PC-9 (cell line): ENCODE measurements around the gene NR6A1.

ENCODE experiments used
- EZH2 ChIP-seq: fragments of 200-600 bp; sonication (generic); IDR thresholded peaks from 2 replicates; pipeline ENCODE4 v1.8.0; 2017; ENCODE audit warnings: antibody characterized with exemption, low read depth
- TF ChIP-seq, protein P1 (sequence below): fragments of 200-600 bp; sonication (generic); conservative IDR thresholded peaks from 2 replicates; pipeline ENCODE4 v1.6.1; 2017; ENCODE audit warnings: mixed run types, antibody characterized with exemption, mild to moderate bottlenecking, moderate library complexity

DNA sequence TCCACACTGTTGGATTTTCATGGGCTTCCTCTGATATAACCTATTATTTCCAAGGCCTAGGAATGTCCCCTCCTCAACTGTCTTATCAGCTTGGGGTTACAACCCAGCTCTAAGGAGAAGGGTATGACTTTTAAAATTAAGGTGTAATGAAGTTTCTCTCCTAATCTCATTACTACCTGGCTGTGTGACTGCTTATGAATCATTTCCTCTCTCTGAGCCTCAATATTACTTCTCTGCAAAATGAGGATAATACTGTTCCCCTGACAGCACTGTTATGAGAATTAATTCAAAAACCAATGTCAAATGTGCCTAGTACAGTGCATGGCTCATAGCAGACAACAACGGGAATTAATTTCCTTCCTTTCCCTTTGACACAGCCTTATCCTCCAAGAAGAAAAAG lies 118.9 kb downstream of the NR6A1 start:
- TF ChIP-seq, protein P1, sequence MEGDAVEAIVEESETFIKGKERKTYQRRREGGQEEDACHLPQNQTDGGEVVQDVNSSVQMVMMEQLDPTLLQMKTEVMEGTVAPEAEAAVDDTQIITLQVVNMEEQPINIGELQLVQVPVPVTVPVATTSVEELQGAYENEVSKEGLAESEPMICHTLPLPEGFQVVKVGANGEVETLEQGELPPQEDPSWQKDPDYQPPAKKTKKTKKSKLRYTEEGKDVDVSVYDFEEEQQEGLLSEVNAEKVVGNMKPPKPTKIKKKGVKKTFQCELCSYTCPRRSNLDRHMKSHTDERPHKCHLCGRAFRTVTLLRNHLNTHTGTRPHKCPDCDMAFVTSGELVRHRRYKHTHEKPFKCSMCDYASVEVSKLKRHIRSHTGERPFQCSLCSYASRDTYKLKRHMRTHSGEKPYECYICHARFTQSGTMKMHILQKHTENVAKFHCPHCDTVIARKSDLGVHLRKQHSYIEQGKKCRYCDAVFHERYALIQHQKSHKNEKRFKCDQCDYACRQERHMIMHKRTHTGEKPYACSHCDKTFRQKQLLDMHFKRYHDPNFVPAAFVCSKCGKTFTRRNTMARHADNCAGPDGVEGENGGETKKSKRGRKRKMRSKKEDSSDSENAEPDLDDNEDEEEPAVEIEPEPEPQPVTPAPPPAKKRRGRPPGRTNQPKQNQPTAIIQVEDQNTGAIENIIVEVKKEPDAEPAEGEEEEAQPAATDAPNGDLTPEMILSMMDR = no peak
- no peak for TF ChIP-seq EZH2
